ENCODE results near the gene PCDHB12. TPM values are rescaled to one million over a fixed set of nuclear protein-coding genes. Genes with fewer than 3 reads are reported as not detected.
"Not testable (repeated sequence)": the region's sequence is repeated elsewhere in the genome, so short reads cannot be mapped to it uniquely, and the experiment has no call there.

Gene PCDHB12
- total and polyA plus RNA-seq, 2 donors (not counting 1 experiment from before 2014, with no cell fraction given) = not detected

DNA sequence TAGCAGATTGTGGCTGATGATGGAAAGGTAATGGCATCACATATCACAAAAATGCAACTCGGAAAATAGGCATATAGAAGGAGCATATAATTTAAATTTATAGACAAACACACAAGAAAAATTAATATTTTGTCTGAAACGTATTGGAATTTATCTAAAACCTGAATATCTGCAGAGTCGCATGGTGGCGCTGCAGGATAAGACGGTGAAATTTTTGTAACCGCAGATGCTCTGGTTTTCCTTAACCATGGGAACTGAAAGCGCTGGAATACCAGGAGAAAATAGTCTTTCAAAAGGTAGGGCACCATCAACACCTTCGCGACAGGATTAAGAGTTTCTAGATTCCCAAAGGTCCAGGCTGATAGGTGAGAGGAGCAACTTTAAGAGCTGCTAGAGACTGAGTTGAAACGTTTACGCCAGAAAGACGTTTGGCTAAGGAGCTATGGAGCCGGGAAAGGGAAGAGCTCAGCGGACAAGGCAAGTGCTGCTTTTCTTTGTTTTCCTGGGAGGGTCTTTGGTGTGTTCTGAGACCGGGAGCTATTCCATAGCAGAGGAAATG is 25.7 kb downstream of the PCDHB12 start:
- H3K9ac ChIP-seq (ENCODE audit: low read length) = no peak overlapping the region
- H3K4me2 ChIP-seq (replicated peaks; ENCODE audit: low read depth, low read length, poor library complexity, severe bottlenecking) = no peak overlapping the region
- ChIA-PET POLR2A (no interaction called here), CTCF (interaction anchor here (0.9 kb wide), 1 partner anchor 10 kb away, joined by 3 read pairs; no protein-coding TSS in a partner anchor)
- DNase-seq (no peak), ATAC-seq (ENCODE audit: low read depth) (no peak)
- H3K36me3 ChIP-seq (replicated peaks in 1 of 2; ENCODE audit: control extremely low read depth in 1 of 2, control insufficient read depth in 1 of 2, extremely low read depth in 1 of 2, insufficient read depth in 2 of 2, low read length in 1 of 2) = no peaks in the 10 kb centered on the region
- no peaks in the 10 kb centered on the region for H3K4me1 ChIP-seq (ENCODE audit: control insufficient read depth in 2 of 2, insufficient read depth in 2 of 2, low read length in 2 of 2)
- no peaks in the 10 kb centered on the region for H3K79me2 ChIP-seq (ENCODE audit: control insufficient read depth, insufficient read depth, low read length)
- WGBS (ENCODE audit: insufficient coverage) = 17% methylated on average over 12 of the region's 15 CpGs
- no peak overlapping the region for H3K4me3 ChIP-seq (ENCODE audit: control extremely low read depth in 1 of 5, extremely low read depth in 1 of 5, insufficient read depth in 1 of 5, low read depth in 2 of 5, low read length in 4 of 5)
- intact Hi-C loops (cut with micrococcal nuclease) = no loop called here
- peaks cover 2 to 31% (median 30%) of the 10 kb centered on the region in 3 donors for H3K9me3 ChIP-seq (ENCODE audit: control extremely low read depth in 1 of 3, control insufficient read depth in 2 of 3, insufficient read depth in 1 of 3, low read length in 2 of 3)
- H2AFZ ChIP-seq (ENCODE audit: insufficient read depth, low read depth, low read length, poor library complexity, severe bottlenecking) = no peak overlapping the region
- Mint-ChIP-seq H3K4me3 (no peak overlapping the region), H3K27ac (no peak overlapping the region), H3K27me3 (peaks cover 12% of the 10 kb centered on the region), H3K9me3 (ENCODE audit: insufficient read depth) (peaks cover 14% of the 10 kb centered on the region), H3K4me1 (no peaks in the 10 kb centered on the region)
- no peak overlapping the region for H3K27ac ChIP-seq (ENCODE audit: low read length in 2 of 2)
- H4K20me1 ChIP-seq (ENCODE audit: control insufficient read depth, insufficient read depth, low read length, poor library complexity, severe bottlenecking) = no peaks in the 10 kb centered on the region
- TF ChIP-seq EZH2 (IDR thresholded peaks at IDR 0.05; ENCODE audit: borderline replicate concordance, insufficient read depth, low read depth, low read length, poor library complexity, severe bottlenecking) (no peak), CTCF (IDR thresholded peaks at IDR 0.05) (no peak)
- H3K27me3 ChIP-seq (replicated peaks in 1 of 4; ENCODE audit: control extremely low read depth in 1 of 4, control insufficient read depth in 3 of 4, insufficient read depth in 4 of 4, low read length in 3 of 4) = peaks cover 0 to 17% (median 14%) of the 10 kb centered on the region in 4 experiments

- H3K4me2 ChIP-seq (replicated peaks; ENCODE audit: low read depth, low read length, poor library complexity, severe bottlenecking); ATAC-seq (ENCODE audit: low read depth); intact Hi-C loops (cut with micrococcal nuclease); H2AFZ ChIP-seq (ENCODE audit: insufficient read depth, low read depth, low read length, poor library complexity, severe bottlenecking); H3K4me3 ChIP-seq (ENCODE audit: control extremely low read depth in 1 of 5, extremely low read depth in 1 of 5, insufficient read depth in 1 of 5, low read depth in 2 of 5, low read length in 4 of 5); H3K27ac Mint-ChIP-seq; CTCF ChIA-PET; H3K4me1 ChIP-seq (ENCODE audit: control insufficient read depth in 2 of 2, insufficient read depth in 2 of 2, low read length in 2 of 2); H4K20me1 ChIP-seq (ENCODE audit: control insufficient read depth, insufficient read depth, low read length, poor library complexity, severe bottlenecking); DNase-seq; H3K36me3 ChIP-seq (replicated peaks in 1 of 2; ENCODE audit: control extremely low read depth in 1 of 2, control insufficient read depth in 1 of 2, extremely low read depth in 1 of 2, insufficient read depth in 2 of 2, low read length in 1 of 2); POLR2A ChIA-PET; H3K9ac ChIP-seq (ENCODE audit: low read length); H3K79me2 ChIP-seq (ENCODE audit: control insufficient read depth, insufficient read depth, low read length); H3K4me3 Mint-ChIP-seq; H3K4me1 Mint-ChIP-seq; H3K27ac ChIP-seq (ENCODE audit: low read length in 2 of 2): not testable (repeated sequence)
- WGBS (ENCODE audit: insufficient coverage) = 52% methylated on average over 40 of the region's 40 CpGs
- H3K27me3 Mint-ChIP-seq = peaks cover 27% of the 10 kb centered on the region
- peaks cover 0 to 32% (median 17%) of the 10 kb centered on the region in 4 experiments for H3K27me3 ChIP-seq (replicated peaks in 1 of 4; ENCODE audit: control extremely low read depth in 1 of 4, control insufficient read depth in 3 of 4, insufficient read depth in 4 of 4, low read length in 3 of 4)
- H3K9me3 ChIP-seq (ENCODE audit: control extremely low read depth in 1 of 3, control insufficient read depth in 2 of 3, insufficient read depth in 1 of 3, low read length in 2 of 3) = peaks cover 4 to 47% (median 35%) of the 10 kb centered on the region in 3 donors
- peaks cover 16% of the 10 kb centered on the region for H3K9me3 Mint-ChIP-seq (ENCODE audit: insufficient read depth)
Observed at GRCh38 chr5:141235922-141236321, 27.4 kb downstream of the PCDHB12 start.

Data from B cell (primary cell).